Ureter (tissue), 1 donor: Measurements from ENCODE around the gene DOK7. TPM values are rescaled to one million over a fixed set of nuclear protein-coding genes. Genes with fewer than 3 reads are reported as not detected.

Experiments used
- DNase-seq: peaks from one replicate; pipeline ENCODE4 v3.0.0-alpha.2; 2020; ENCODE audit warnings: low spot score
- total RNA-seq: library from RNA; stranded (reverse); gene quantifications from one replicate; pipeline ENCODE4 v1.2.4, GENCODE V29; 2023
- donor health status: DM: yes; HTN: yes; CAD: no.

DOK7 gene
- 4.5 TPM for total RNA-seq

- no peak for DNase-seq
These were observed at the start of gene DOK7 for GRCh38 chr4:3462790-3463415. Gene DOK7, plus strand, starts transcription at chr4:3463306. Its CDS starts 70 bp downstream, at chr4:3463376.

- no peak for DNase-seq
These were observed 49.3 kb upstream of the DOK7 start for GRCh38 chr4:3413675-3414420.

- DNase-seq = no peak
These were observed 48.5 kb upstream of the DOK7 start for GRCh38 chr4:3414421-3415279.

GRCh38 chr4:3415471-3416141 is 47.5 kb upstream of the DOK7 start:
- no peak for DNase-seq

- no peak for DNase-seq
These were observed 46.8 kb upstream of the DOK7 start for GRCh38 chr4:3416270-3416669.

- DNase-seq = no peak
These were observed 46.3 kb upstream of the DOK7 start for GRCh38 chr4:3416821-3417221.

GRCh38 chr4:3417448-3417847 is 45.7 kb upstream of the DOK7 start:
- no peak for DNase-seq

GRCh38 chr4:3418029-3418762 is 44.9 kb upstream of the DOK7 start:
- no peak for DNase-seq

GRCh38 chr4:3419836-3420605 is 43.1 kb upstream of the DOK7 start:
- no peak for DNase-seq

GRCh38 chr4:3420606-3420955 is 42.5 kb upstream of the DOK7 start:
- DNase-seq = no peak

GRCh38 chr4:3420956-3421355 is 42.1 kb upstream of the DOK7 start:
- no peak for DNase-seq

- no peak for DNase-seq
These were observed 41.6 kb upstream of the DOK7 start for GRCh38 chr4:3421470-3421869.

- no peak for DNase-seq
These were observed 40.8 kb upstream of the DOK7 start for GRCh38 chr4:3422241-3422801.

GRCh38 chr4:3422808-3423297 is 40.3 kb upstream of the DOK7 start:
- no peak for DNase-seq

GRCh38 chr4:3423406-3423805 is 39.7 kb upstream of the DOK7 start:
- no peak for DNase-seq

- no peak for DNase-seq
These were observed 39.2 kb upstream of the DOK7 start for GRCh38 chr4:3423952-3424351.

GRCh38 chr4:3424522-3425095 is 38.5 kb upstream of the DOK7 start:
- DNase-seq = no peak

GRCh38 chr4:3426465-3427133 is 36.5 kb upstream of the DOK7 start:
- DNase-seq = no peak

- DNase-seq = no peak
These were observed 36.0 kb upstream of the DOK7 start for GRCh38 chr4:3427134-3427476.
